GM21423 (cell line): ENCODE data around the gene TIMM13.
"Not testable (repeated sequence)": the region's sequence is repeated elsewhere in the genome, so short reads cannot be mapped to it uniquely, and the experiment has no call there.

Experiments
- ATAC-seq: cut with Tn5 transposase; IDR thresholded peaks from one replicate; pipeline ENCODE4 v1.9.1; 2021; ENCODE audit warnings: mild to moderate bottlenecking, moderate library complexity; ENCODE audit not compliant: unreplicated experiment

The TIMM13 gene

DNA sequence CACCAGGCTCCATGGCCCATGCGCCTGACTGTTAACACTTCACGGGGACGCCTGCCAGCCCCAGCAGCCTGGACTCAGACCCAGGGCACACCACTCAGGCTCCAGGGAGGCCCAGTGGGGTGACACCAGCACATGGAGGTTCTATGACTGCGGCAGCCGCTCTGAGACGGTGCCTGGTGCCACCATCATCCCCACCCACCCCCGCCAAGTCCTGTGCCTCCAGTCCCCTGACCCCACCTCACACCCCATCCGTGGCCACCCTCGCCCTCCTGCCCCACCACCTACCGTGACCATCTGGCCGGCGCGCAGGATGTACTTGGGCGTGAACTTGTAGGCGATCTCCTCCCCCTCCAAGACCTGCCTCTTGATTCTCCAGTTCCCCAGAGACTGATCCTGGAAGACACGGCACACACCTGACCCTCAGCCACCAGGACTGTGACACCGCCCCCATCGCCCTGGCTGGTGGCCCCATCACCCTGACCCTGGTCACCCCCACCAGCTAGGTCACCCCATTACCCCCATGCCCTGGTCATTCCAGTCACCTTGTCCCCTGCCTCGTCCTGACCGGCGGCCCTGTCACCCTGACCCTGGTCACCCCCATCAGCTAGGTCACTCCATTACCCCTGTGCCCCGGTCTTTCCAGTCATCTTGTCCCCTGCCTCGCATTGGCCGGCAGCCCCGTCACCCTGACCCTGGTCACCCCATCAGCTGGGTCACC lies 4.9 kb upstream of the TIMM13 start:
- ATAC-seq: no peak

DNA sequence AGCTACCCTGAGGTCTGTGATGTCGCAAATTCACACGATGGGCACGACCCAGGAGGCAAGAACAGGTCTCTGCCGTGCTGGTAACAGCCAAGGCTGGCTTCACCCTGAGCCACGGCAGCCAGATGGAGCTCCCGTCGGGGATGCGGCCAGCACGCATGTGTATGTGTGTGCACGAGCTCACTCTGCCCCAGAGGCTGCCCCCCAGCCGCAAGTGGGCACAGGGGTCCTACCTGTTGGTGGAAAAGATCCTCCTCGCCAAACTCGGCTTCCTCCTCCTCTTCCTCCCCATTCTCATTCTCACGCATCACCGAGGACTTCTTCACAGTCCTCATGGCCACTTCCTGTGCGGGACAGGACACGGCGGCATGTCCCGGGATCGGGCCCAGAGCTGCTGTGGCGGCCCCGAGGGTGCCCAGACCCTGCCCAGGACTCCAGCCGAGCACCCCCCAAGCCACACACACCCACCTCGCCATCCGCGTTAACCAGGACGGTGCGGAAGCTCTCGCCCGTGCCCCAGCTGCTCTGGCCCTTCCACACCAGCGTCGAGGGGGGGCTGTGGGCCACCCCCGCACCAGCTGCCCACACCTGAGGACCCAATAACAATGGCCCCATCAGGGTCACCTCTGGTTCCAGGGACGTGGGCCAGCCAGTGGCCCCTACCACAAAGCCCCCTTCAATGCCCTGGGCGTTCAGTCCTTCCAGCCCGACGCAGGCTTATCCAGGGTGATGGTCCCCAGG lies 4.1 kb upstream of the TIMM13 start:
- ATAC-seq: no peak

DNA sequence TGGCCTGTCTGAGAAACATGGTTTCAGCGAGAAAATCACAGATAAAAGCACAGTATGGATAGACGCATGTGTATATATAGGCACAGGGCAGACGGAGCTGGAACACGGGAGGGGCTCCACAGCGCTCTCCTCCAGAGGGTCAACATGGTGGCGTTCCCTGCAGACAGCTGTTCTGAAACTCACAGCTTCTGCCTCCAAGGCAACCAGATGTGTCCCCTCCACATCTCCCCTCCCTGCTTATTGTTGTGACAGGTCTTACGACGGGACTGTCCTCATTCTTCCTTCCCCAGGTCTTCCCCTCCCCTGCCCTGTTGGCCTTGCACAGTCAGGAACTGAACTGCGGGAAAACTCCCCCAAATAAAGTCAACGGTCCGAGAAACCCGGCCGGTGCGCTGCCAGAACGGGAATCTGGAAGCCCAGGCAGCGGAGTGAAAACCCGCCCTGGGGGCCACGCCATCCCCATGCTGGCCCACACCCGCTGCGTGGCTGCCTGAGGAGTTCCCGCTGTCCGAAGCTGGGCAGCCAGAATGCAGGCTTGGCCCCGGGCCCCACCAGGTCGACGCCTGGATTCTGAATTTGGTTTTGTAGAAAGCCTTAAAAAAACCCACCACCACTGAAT lies 2.6 kb upstream of the TIMM13 start:
- no peak for ATAC-seq

DNA sequence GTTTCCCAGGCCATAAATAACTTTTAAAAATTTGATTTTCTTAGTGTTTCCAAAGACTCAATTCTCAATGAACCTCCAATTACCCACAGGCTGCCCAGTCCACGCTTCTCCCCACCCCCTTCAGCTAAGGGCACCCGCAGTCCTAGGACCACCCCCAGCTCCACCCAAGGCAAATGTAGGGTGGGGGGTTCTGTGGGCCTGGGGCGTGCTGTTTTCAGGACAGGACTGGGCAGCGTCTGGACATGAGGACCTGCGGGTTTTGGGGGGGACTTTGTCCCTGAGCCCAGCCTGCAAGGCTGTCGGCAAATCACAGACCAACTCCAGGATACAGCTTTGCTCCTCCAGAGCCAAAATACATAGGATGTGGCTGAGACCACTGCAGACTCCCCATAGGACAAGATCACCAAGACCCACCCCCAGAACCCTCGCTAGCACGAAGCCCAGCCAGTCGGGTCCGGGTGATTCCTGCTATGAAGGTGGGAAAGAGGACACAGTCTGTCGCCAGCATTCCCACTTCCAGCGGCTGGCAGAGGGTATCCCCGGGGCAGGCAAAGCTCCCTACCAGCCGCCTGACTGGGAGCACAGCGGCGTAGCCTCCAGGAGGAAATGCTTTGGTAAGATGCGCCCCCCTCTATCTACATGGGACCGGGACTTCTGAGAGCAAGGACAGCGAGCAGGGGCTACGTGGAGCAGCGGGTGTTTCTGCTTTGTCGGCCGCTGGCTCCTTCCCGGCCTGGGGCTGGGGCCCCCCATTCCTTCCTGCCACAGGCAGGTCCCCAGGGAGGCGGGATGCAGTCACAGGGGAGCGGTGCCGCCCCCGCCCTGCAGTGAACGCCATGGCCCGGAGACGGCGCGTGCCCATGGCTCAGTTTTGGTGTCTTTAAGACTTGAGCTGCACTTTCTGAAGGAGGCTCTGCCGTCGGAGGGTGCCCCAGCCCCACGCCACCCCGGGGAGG lies 1.6 kb upstream of the TIMM13 start:
- ATAC-seq: no peak

DNA sequence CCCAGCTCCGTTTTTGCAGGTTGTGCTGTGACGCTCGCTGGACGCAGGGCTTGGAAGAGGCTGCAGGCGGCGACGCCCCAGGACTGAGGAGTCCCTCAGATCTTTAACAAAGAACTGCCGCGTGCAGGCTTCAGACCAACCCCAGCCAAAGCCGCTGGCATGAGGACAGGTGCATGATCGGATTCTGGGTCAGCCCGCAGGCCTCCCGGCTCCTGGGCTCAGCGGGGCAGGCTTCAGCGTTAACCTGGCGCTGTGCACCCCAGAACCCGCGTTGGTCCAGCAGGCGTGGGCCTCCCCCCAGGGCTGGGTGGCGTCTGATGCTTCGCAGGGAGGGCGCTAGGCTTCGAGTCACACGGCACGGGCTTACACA lies 920 bp upstream of the TIMM13 start:
- ATAC-seq: no peak

DNA sequence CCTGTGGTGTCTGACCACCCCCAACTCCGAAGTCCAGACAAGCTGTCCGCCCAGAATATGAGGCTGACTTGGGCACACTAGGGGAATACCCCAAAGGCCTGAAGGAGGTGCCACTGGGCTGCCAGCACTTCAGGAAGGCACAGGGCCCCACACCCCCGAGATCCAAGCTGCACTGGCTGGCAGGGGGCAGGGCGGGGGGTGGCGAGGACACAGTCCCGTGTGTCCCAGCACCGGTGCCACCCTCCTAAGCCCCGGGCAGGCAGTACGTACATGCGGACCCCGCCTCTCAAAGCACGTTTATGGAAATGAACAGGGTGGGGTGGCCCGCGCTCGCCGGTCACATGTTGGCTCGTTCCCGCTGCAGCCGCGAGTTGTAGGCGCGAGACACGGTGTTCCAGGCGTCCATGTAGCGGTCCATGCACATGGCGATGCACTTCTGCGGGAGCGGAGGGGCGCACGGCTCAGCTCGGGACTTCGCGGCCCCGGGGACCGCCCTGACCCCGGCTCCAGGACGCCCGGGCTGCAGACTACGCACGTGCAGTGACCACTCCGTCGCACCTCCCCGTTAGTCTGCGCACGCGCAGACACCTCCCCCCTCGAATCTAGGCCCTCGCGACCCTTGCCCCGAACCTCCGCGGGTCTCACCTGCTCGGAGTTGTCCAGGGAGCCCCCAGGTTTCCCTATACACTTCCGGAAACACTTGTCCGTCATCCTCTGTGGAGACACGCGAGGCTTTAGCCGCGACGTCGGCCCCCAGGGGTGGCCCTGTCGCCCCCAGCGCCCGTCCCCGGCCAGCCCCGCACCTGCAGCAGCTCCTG lies 566 bp downstream of the TIMM13 start:
- peak; percentile 8 for ATAC-seq

DNA sequence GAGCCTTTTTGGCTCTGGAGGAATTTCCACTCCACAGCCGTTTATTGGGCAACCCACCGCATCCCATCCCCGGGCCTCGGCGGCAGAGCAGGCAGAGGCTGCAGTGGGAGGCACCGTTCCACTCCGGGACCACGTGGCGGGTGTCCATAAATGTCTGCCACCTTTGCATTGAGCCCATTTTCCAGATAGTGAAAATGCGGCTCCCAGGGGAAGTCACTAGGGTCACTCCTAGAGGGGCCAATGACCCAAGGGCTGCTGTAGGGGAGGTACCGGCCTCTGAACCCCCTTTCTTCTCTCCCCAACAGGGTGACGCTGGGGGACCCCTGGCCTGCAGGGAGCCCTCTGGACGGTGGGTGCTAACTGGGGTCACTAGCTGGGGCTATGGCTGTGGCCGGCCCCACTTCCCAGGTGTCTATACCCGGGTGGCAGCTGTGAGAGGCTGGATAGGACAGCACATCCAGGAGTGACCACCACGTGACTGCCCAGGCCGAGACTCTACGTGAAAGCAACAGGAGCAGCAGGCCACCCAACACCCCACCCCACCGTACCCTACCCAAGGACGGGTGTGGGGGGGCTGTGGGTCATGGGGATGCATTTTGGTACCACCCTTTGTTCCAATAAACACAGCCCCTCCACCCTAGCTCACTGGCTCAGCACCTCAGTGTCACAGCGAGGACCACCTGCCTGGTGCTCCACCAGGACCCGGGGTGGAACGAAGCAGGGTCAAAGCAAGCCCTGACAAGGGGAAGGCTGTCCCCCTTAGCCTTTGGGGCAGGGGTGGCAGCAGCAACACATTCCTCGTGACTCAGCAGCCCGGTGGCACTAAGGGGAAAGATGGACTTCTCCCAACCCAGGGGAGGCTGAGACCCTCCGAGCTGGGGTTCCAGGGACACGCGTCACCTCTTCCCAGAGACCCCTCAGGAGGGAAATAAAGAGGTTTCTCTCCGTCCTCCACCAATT lies 1.5 kb downstream of the TIMM13 start:
- ATAC-seq: no peak

DNA sequence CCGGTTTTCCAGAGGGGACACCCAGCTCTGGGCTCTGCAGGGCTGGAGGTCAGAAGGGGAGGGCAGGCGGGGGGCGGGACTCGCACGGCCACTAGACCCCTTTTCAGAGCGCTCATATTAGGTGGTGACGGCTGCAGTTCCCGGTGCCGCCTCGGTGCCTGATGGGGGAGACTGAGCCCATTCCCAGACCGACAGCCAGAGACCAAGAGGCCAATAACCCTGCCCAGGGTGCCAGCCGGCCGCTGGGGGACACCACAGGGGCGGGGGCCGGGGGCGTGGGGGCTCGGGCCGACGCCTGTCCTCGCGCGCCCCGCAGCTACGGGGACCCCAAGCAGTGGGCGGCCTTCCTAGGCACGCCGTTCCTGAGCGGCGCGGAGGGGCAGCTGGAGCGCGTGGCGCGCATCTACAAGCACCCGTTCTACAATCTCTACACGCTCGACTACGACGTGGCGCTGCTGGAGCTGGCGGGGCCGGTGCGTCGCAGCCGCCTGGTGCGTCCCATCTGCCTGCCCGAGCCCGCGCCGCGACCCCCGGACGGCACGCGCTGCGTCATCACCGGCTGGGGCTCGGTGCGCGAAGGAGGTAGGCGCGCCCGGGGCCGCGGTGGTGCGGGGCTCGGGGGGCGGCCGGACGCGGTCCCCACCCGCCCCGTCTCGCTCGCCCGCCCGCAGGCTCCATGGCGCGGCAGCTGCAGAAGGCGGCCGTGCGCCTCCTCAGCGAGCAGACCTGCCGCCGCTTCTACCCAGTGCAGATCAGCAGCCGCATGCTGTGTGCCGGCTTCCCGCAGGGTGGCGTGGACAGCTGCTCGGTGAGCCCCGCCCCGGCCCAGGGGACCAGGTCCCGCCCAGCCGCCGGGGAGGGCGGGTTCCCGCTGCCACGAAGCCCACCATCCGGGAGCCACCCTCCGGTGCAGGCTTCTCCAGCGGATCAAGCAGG lies 2.4 kb downstream of the TIMM13 start:
- no peak for ATAC-seq

DNA sequence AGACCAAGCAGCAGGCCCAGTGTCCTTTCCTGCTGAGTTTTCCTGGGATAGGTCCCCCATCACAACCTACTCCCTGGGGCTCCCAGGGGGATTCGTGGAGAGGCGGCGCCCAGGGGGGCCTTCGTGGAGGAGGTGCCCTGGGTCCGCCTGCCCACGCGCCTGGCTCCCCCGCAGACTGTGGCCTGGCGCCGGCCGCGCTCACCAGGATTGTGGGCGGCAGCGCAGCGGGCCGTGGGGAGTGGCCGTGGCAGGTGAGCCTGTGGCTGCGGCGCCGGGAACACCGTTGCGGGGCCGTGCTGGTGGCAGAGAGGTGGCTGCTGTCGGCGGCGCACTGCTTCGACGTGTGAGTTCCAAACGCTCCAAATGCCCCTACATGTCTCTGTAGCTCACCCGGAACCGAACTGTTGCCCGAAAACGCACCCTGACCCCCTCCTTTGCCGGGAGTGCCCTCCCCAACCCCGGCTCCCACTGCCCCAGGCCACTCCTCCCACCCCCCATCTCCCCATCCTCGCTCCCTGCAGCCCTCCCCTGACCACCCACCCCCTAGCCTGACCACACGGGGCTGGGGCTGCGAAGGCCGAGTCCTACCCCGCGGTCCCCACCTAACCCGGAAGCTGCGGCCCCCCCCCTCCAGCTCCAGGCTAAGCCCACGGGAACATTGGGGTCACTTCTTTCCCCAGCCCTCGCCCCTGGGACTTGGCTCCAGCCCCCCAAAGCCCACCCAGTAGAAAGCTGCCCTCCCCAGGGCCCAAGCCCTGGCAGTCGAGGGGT lies 3.3 kb downstream of the TIMM13 start:
- ATAC-seq: no peak

DNA sequence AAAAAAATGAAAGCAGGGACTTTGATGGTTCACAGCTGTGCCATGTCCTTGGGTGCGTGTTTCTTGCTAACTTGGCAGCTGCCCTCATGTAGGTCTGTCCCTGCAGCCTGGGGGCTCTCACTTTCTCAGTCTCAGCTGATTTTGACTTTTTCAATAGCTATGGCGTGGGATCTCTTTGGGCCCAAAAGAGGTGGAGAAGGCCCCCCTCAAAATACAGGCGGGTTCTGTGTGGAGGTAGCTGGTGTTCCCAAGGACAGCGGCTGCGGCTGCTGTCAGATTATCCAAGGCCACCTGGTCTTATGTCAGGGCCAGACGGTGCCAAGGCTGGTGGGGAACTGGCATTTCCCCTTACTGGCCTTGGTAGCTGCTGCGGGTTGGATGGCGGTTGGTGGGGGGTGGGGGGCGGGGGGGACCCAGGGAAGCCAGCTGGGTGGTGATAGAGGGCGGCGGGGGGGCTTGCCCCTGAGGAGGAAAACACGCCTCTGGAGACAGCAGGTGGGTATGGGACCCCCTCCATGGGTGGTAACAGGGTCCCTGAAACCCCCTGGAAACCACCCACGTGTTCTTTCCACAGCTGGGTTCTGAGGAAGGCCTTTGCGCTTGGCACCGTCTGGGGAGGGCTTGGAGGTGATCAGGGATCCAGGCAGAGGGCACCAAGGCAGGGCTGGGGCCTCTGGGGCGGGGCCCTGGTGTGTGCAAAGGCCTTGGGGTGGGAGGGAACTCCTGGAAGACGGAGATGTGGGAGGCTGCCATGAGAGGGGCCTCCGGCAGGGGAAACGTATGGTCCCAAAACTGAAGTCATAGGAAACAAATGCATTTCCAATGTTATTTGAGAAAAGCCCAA lies 4.1 kb downstream of the TIMM13 start:
- no peak for ATAC-seq

DNA sequence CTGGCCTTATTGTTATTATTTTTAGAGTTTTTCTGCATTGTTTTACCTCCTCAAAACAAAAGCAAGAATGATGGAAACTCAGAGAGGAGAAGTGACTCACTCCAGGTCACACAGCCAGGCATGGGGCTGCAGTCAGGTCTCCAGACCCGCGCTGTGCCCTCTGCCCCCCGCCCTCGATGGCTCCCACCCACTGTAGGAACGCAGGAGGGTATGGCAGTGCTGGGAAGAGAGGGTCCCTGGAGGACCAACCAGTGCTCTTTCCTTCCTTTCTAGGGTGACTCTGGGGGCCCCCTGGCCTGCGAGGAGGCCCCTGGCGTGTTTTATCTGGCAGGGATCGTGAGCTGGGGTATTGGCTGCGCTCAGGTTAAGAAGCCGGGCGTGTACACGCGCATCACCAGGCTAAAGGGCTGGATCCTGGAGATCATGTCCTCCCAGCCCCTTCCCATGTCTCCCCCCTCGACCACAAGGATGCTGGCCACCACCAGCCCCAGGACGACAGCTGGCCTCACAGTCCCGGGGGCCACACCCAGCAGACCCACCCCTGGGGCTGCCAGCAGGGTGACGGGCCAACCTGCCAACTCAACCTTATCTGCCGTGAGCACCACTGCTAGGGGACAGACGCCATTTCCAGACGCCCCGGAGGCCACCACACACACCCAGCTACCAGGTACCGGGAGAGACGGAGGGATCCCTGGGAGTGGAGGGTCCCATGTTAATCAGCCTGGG lies 5.6 kb downstream of the TIMM13 start:
- ATAC-seq: no peak

DNA sequence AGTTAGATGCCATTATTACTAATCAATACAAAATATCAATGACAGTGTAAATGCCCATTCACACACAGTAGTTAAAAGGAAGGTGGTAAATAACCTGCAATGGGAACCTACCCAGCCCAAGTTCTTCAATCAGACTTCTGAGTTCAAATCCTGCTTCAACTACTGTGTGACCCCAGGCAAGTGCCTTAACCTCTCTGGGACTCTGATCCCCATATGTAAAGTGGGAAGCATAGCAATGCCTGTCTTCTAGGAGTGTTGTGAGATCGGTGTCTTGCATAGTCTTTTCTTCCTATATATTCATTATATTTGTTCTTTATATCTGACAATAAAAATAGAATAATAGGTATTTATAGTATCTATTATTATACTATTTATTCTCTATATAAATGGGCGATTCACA lies 6.9 kb downstream of the TIMM13 start:
- no peak for ATAC-seq

DNA sequence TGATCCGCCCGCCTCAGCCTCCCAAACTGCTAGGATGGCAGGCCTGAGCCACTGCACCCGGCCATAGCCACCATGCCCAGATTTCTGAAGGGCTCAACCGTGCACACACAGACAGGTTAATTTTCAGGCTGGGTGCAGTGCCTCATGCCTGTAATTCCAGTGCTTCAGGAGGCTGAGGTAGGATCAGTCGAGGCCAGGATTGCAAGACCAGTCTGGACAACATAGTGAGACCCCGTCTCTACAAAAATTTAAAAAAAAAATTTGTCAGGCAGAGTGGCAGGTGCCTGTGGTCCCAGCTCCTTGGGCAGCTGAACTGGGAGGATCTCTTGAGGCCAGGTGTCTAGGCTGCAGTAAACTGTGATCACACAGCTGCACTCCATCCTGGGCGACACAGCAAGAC lies 7.6 kb downstream of the TIMM13 start:
- ATAC-seq: no peak

DNA sequence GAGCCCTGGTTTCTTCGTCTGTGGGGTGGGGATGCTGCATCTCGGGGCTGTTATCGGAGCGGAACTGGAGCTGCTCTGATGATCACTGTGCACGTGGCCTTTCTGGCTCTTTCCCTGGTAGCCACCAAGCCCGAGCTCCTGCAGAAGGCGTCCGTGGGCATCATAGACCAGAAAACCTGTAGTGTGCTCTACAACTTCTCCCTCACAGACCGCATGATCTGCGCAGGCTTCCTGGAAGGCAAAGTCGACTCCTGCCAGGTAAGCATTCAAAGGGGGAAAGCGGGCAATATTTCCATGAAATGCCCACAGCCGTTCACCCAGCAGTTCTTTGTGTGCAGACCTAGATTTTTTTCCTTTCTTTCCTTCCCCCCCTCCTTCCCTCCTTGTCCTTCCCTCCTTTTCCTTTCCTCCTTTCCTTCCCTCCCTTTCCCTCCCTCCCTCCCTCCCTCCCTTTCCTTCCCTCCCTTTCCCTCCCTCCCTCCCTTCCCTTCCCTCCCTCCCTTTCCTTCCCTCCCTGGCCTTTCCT lies 9.4 kb downstream of the TIMM13 start:
- ATAC-seq: no peak

DNA sequence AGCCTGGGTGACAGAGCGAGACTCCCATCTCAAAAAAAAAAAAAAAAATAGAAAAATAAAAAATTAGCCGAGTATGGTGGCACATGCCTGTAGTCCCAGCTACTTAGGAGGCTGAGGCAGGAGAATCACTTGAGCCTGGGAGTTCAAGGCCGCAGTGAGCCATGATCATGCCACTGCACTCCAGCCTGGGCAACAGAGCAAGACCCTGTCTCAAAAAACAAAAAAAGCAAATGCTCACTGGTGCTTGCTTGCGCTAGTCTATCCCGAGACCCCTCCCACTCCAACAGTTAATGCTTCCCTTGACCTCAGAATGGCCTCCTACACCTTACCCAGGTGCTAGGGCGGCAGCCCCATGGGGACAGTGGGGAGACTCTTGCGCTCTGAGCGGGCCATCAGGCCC lies 9.9 kb downstream of the TIMM13 start:
- not testable (repeated sequence) for ATAC-seq
